ENCODE results near the gene TWNK. TPM values are rescaled to one million over a fixed set of nuclear protein-coding genes. Genes with fewer than 3 reads are reported as not detected.

The TWNK gene
- total and polyA plus RNA-seq, 9 of the 15 experiments (the other 6 are each of a cell fraction or from before 2014, with no cell fraction given) = 11.6 to 34.7 (median 17.4) TPM

DNA sequence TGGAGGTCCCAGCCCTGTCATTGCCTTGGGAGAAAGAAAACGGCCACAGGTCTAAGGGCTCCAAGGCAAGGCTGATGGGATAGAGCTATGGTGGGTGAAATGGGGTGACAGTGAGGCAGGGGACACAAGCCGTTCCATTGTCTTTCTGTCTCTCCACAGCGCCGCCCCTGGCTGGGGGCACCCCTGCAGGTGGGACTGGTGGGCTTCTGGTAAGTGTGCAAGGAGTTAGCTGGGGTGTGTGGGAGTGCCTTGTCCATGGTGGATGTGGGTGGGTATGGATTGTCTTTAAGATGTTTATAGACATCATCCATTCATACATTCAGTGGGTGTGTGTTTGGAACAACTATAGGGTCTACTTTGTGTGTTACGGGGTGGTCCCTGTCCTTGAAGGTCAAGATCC is 51.1 kb downstream of the TWNK start:
- no peak overlapping the region for H2AFZ ChIP-seq (ENCODE audit: low read depth, low read length)
- H3K36me3 ChIP-seq (ENCODE audit: control insufficient read depth, insufficient read depth, low read length) = no peaks in the 10 kb centered on the region
- no peak for ATAC-seq
- peak in 1 of 4 experiments; percentile 29 for DNase-seq (ENCODE audit: extremely low read depth in 1 of 4, low spot score in 3 of 4)
- H3K4me2 ChIP-seq (ENCODE audit: insufficient read depth, low read length) = no peak overlapping the region
- H3K4me3 ChIP-seq = no peak overlapping the region
- POLR2A ChIA-PET = interaction anchor here (0.6 kb wide), 1 partner anchor 19 kb away, joined by 3 read pairs; no protein-coding TSS in a partner anchor
- intact Hi-C loops (cut with micrococcal nuclease) = loop anchor here (10.0 kb wide), 1 partner anchor 406 kb away; no protein-coding TSS in a partner anchor
- WGBS (ENCODE audit: insufficient coverage, low coverage, missing lambda C conversion rate) = 16% methylated on average over 4 of the region's 5 CpGs
- H3K9me1 ChIP-seq (ENCODE audit: control insufficient read depth, insufficient read depth, low read length) = no peaks in the 10 kb centered on the region
- FAIRE-seq = no peak
- no TSS peak for BruUV-seq (replicated peaks)
- TF ChIP-seq ZBTB7A (IDR thresholded peaks at IDR 0.05; ENCODE audit: borderline replicate concordance, control insufficient read depth, low read depth, low read length) = peak; percentile 91
- TF ChIP-seq, protein P1, sequence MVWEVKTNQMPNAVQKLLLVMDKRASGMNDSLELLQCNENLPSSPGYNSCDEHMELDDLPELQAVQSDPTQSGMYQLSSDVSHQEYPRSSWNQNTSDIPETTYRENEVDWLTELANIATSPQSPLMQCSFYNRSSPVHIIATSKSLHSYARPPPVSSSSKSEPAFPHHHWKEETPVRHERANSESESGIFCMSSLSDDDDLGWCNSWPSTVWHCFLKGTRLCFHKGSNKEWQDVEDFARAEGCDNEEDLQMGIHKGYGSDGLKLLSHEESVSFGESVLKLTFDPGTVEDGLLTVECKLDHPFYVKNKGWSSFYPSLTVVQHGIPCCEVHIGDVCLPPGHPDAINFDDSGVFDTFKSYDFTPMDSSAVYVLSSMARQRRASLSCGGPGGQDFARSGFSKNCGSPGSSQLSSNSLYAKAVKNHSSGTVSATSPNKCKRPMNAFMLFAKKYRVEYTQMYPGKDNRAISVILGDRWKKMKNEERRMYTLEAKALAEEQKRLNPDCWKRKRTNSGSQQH (CRISPR knock-in tag; IDR thresholded peaks at IDR 0.05) = no peak
- TF ChIP-seq, protein P2, sequence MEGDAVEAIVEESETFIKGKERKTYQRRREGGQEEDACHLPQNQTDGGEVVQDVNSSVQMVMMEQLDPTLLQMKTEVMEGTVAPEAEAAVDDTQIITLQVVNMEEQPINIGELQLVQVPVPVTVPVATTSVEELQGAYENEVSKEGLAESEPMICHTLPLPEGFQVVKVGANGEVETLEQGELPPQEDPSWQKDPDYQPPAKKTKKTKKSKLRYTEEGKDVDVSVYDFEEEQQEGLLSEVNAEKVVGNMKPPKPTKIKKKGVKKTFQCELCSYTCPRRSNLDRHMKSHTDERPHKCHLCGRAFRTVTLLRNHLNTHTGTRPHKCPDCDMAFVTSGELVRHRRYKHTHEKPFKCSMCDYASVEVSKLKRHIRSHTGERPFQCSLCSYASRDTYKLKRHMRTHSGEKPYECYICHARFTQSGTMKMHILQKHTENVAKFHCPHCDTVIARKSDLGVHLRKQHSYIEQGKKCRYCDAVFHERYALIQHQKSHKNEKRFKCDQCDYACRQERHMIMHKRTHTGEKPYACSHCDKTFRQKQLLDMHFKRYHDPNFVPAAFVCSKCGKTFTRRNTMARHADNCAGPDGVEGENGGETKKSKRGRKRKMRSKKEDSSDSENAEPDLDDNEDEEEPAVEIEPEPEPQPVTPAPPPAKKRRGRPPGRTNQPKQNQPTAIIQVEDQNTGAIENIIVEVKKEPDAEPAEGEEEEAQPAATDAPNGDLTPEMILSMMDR (IDR thresholded peaks at IDR 0.05 in 2 of 3, conservative IDR thresholded peaks at IDR 0.05 in 1 of 3; ENCODE audit: insufficient read depth in 2 of 3, low read depth in 1 of 3, low read length in 3 of 3) = peak; percentile 16 to 46 (median 34); a peak in 4 of 6 replicates
- H3K27ac ChIP-seq (ENCODE audit: extremely low read depth, low read depth, low read length) = no peak overlapping the region
- H3K9me3 ChIP-seq (replicated peaks; ENCODE audit: control insufficient read depth, insufficient read depth, low read depth, low read length) = no peaks in the 10 kb centered on the region
- H3K9ac ChIP-seq (ENCODE audit: insufficient read depth in 1 of 2, low read depth in 2 of 2, low read length in 2 of 2) = no peak overlapping the region
- H3K79me2 ChIP-seq (ENCODE audit: control insufficient read depth, insufficient read depth, low read length) = no peaks in the 10 kb centered on the region
- H3K4me1 ChIP-seq (replicated peaks in 1 of 2; ENCODE audit: control insufficient read depth in 2 of 2, insufficient read depth in 2 of 2, low read length in 2 of 2) = peaks cover 15 to 20% of the 10 kb centered on the region in 2 experiments
- no peaks in the 10 kb centered on the region for H4K20me1 ChIP-seq (replicated peaks; ENCODE audit: control insufficient read depth, insufficient read depth, low read length)
- CTCF ChIA-PET (ENCODE audit: low intra/inter-chr PET ratio) = no interaction called here
- no peaks in the 10 kb centered on the region for H3K27me3 ChIP-seq (ENCODE audit: control insufficient read depth in 2 of 2, insufficient read depth in 2 of 2, low read length in 2 of 2)
- in situ Hi-C loops (cut with MboI) = no loop called here

Data from K562 (cell line).